Measurements from ENCODE around the gene BTG4. TPM values are rescaled to one million over a fixed set of nuclear protein-coding genes. Genes with fewer than 3 reads are reported as not detected.
A peak's percentile ranks its signal among the peaks of the same experiment; 100 is the strongest.

The BTG4 gene
- total RNA-seq, 6 experiments from 2014 or later, result not detected

DNA sequence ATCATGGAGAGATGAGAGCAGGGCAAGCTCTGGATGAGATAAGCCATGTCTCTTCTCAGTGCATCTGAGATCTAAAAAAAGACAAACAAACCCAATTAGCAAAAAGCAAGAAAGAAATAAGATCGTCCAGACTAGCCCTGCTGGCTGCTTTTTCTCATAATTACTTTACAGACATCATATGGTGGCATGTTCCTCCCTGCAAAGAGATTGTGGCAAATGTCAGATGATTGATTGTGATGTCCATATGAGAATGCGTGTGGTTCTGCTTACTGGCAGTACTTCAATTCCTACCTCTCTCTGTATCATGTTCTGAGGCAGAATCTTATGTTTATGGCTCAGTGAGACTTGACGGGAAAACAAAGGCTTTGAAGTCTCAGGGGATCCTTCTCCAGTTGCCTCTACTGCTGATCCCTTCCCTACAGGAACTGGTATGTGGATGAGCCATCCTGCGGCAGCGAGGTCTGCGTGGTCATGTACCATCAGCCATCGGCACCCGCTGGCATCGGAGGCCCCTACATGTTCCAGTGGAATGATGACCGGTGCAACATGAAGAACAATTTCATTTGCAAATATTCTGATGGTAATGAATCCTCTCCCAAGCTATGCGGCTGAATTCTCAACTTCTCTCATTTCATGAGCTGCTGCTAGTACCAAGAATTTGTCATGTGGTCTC, 37.1 kb upstream of the BTG4 start:
- Mint-ChIP-seq H3K4me3 (no peak overlapping the region), H3K4me1 (ENCODE audit: low read depth) (peaks cover 37% of the 10 kb centered on the region), H3K36me3 (ENCODE audit: low read depth) (peaks cover 82% of the 10 kb centered on the region), H3K27ac (peak overlapping the region; percentile 77), H3K27me3 (ENCODE audit: insufficient read depth) (no peaks in the 10 kb centered on the region; the same call in 1 of the 2 replicates), H3K9me3 (no peaks in the 10 kb centered on the region)
- TF ChIP-seq, protein P1, sequence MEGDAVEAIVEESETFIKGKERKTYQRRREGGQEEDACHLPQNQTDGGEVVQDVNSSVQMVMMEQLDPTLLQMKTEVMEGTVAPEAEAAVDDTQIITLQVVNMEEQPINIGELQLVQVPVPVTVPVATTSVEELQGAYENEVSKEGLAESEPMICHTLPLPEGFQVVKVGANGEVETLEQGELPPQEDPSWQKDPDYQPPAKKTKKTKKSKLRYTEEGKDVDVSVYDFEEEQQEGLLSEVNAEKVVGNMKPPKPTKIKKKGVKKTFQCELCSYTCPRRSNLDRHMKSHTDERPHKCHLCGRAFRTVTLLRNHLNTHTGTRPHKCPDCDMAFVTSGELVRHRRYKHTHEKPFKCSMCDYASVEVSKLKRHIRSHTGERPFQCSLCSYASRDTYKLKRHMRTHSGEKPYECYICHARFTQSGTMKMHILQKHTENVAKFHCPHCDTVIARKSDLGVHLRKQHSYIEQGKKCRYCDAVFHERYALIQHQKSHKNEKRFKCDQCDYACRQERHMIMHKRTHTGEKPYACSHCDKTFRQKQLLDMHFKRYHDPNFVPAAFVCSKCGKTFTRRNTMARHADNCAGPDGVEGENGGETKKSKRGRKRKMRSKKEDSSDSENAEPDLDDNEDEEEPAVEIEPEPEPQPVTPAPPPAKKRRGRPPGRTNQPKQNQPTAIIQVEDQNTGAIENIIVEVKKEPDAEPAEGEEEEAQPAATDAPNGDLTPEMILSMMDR (IDR thresholded peaks at IDR 0.05), result no peak
- peak; percentile 52 for DNase-seq

DNA sequence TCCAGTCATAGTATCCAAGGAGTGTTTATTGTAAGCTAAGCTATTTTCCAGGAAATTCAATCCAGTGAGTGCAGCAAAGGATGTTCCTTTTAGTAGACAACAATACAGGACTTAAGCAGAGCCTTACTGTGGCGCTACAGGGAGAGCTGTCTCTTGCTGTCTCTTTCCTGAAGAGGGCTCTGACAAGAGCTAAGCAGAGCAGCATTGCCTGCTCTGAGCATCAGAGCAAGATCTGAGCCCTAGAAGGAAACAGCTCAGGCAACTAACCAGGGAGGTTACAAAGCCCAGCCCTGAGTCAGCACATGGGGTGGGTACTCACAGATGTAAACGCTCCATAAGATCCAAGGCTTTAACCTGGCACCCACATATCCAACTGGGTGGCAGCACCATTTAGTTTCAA, 36.3 kb upstream of the BTG4 start:
- peak overlapping the region; percentile 77; the same call in 1 of the 2 replicates for H3K27ac Mint-ChIP-seq
- no peak for DNase-seq
- no peak overlapping the region for H3K4me3 Mint-ChIP-seq
- H3K9me3 Mint-ChIP-seq, result no peaks in the 10 kb centered on the region
- H3K27me3 Mint-ChIP-seq (ENCODE audit: insufficient read depth), result no peaks in the 10 kb centered on the region; the same call in 1 of the 2 replicates
- peaks cover 37% of the 10 kb centered on the region for H3K4me1 Mint-ChIP-seq (ENCODE audit: low read depth)
- peaks cover 84% of the 10 kb centered on the region for H3K36me3 Mint-ChIP-seq (ENCODE audit: low read depth)
- TF ChIP-seq, protein P1 (IDR thresholded peaks at IDR 0.05), result no peak

DNA sequence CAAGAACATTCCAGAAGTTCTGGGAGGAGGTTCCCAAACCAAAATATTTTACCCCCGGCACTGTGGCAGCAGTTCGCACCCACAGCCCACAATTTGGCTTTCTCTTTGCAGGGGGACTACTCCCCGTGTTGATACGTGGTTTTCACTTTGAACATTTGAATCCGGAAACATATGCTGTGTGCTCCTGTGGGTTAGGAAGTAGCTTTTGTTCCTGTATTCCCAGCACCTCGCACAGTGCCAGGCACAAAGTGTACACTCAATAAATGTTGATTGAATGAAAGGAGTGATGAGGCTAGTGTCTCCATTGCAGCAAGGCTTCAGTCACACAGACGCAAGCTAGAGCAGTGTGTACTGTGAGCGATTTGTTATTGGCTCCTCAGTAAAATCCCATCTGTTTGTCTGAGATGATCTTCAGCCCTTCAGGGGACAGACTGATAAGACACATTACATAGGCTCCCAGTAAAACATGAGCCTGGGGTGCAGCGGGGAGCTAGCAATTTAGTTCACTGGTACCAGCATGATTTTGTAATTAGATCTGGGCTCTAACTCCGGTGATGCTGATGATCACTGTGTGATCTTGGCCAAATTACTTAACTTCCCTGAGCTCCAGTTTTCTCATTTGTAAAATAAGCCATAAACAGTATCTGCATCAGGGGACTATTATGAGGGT, 30.6 kb upstream of the BTG4 start:
- peaks cover 68% of the 10 kb centered on the region for H3K36me3 Mint-ChIP-seq (ENCODE audit: low read depth)
- peak overlapping the region; percentile 95 for H3K4me3 Mint-ChIP-seq
- H3K27ac Mint-ChIP-seq, result peak overlapping the region; percentile 54; the same call in 1 of the 2 replicates
- peaks cover 52% of the 10 kb centered on the region for H3K4me1 Mint-ChIP-seq (ENCODE audit: low read depth)
- H3K9me3 Mint-ChIP-seq, result no peaks in the 10 kb centered on the region
- H3K27me3 Mint-ChIP-seq (ENCODE audit: insufficient read depth), result no peaks in the 10 kb centered on the region; the same call in 1 of the 2 replicates
- TF ChIP-seq, protein P1 (IDR thresholded peaks at IDR 0.05), result no peak
- DNase-seq, result no peak

DNA sequence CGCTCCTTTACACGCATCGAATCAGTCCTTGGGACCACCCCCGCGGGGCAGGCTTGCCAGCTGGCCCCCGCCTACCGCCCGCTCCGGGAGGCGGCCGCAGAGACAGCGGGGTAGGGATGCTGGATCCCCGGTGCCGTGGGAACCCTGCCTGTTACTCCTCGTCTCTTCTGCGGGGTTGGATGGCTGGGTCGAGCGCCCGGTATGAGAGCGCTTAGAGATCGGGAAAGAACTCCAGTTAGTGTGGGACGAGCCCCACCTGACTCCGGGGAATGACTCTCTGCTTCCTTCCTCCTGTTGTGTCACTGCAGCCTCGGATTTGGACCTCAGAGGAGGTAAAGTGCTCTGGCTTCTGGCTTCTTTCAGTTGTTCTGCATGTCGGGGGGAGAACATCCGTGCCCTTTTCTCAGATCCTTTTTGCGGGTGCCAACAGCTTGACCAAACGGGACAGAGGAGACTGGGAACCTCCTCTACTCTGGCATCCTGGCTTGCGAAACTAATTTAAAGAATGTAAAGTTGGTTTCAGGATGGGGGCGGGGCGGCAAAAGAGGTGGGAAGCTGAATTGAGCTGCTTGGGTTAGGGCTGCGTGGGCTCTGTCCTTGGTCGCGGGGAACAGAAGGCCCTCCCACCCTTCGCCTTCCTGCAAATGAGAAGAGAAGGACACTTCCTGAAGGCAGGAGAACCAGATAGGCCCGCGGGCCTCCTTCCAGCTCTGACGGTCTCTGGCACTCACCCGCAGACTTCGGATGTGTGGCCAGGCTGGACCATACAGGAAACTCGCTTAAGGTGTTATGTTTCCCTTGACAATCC, 29.3 kb upstream of the BTG4 start:
- H3K36me3 Mint-ChIP-seq (ENCODE audit: low read depth), result peaks cover 55% of the 10 kb centered on the region
- H3K27me3 Mint-ChIP-seq (ENCODE audit: insufficient read depth), result no peaks in the 10 kb centered on the region; the same call in 1 of the 2 replicates
- H3K9me3 Mint-ChIP-seq, result no peaks in the 10 kb centered on the region
- peak overlapping the region; percentile 93 for H3K27ac Mint-ChIP-seq
- peaks cover 52% of the 10 kb centered on the region for H3K4me1 Mint-ChIP-seq (ENCODE audit: low read depth)
- peak overlapping the region; percentile 95 for H3K4me3 Mint-ChIP-seq
- TF ChIP-seq, protein P1 (IDR thresholded peaks at IDR 0.05), result no peak
- peak; percentile 13 for DNase-seq

DNA sequence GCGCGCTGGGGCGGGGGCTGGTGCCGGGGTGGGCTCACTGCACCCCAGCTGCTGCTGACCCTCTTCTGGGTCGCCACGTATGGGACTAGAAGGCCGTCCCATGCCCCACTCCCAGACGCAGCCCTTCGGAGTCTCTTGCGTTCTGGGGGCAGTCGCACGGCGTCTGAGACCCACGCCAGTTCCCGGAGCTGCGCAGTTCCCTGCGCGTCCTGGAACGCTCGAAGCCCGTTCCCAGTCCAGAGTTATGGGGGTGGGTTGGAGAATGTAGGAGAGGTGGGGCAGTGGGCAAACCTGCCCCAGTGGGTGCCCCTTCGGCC, 28.7 kb upstream of the BTG4 start:
- TF ChIP-seq, protein P1 (IDR thresholded peaks at IDR 0.05), result no peak
- DNase-seq, result no peak
- Mint-ChIP-seq H3K4me1 (ENCODE audit: low read depth) (peaks cover 52% of the 10 kb centered on the region), H3K4me3 (peak overlapping the region; percentile 95), H3K9me3 (no peaks in the 10 kb centered on the region), H3K27me3 (ENCODE audit: insufficient read depth) (no peaks in the 10 kb centered on the region; the same call in 1 of the 2 replicates), H3K27ac (peak overlapping the region; percentile 93), H3K36me3 (ENCODE audit: low read depth) (peaks cover 49% of the 10 kb centered on the region)

Measured in HFFc6 (cell line).